H1 (cell line): ENCODE data around the gene TCEANC2. TPM values are rescaled to one million over a fixed set of nuclear protein-coding genes. Genes with fewer than 3 reads are reported as not detected.
A peak's percentile ranks its signal among the peaks of the same experiment; 100 is the strongest.

Experiments used
- CTCF ChIA-PET: fragments of 300-600 bp; sonication (Branson Sonifier 250); formaldehyde crosslinking; loops from one replicate; lab custom pipeline; 2021; ENCODE audit not compliant: partially characterized antibody; lab: Charles Lee
- POLR2A ChIA-PET: fragments of 300-600 bp; sonication (Branson Sonifier 250); formaldehyde crosslinking; loops from one replicate; lab custom pipeline; 2021; ENCODE audit warnings: inconsistent platforms; ENCODE audit not compliant: partially characterized antibody; lab: Charles Lee
- DNase-seq, 2 experiments: peaks; one replicate each; pipeline versions ENCODE4 v3.0.0 to v3.0.0-alpha.2; 2010 to 2022; ENCODE audit warnings: low spot score in 2 of 2, low read depth in 1 of 2, mixed read lengths in 1 of 2
- FAIRE-seq: peaks from 2 replicates; lab custom pipeline; 2011; peaks lifted over from hg19 to GRCh38; lab: Jason Lieb, UNC
- H2AFZ ChIP-seq: 2 replicates; pipeline ENCODE4 v1.8.1; 2012; ENCODE audit warnings: low read length, inconsistent platforms
- H2AK5ac ChIP-seq: 2 replicates; pipeline ENCODE4 v1.6.1; 2013; ENCODE audit warnings: low read depth, low read length
- H2BK120ac ChIP-seq: replicated peaks from 2 replicates; pipeline ENCODE3; 2013; ENCODE audit warnings: low read depth, low read length, inconsistent platforms
- H2BK12ac ChIP-seq: 2 replicates; pipeline ENCODE4 v1.6.1; 2013; ENCODE audit warnings: low read depth, low read length
- H2BK15ac ChIP-seq: 2 replicates; pipeline ENCODE4 v1.6.1; 2013; ENCODE audit warnings: low read length
- H2BK20ac ChIP-seq: 2 replicates; pipeline ENCODE4 v1.6.1; 2013; ENCODE audit warnings: low read length
- H2BK5ac ChIP-seq: 2 replicates; pipeline ENCODE4 v1.6.1; 2013; ENCODE audit warnings: low read depth, low read length
- H3K14ac ChIP-seq: 2 replicates; pipeline ENCODE4 v1.6.1; 2013; ENCODE audit warnings: inconsistent platforms; ENCODE audit not compliant: insufficient read length
- H3K18ac ChIP-seq: 2 replicates; pipeline ENCODE4 v1.6.1; 2013; ENCODE audit warnings: low read length; ENCODE audit errors: extremely low read depth
- H3K23ac ChIP-seq: 2 replicates; pipeline ENCODE4 v1.6.1; 2013; ENCODE audit warnings: inconsistent platforms; ENCODE audit not compliant: insufficient read length
- H3K23me2 ChIP-seq: 2 replicates; pipeline ENCODE4 v1.6.1; 2013; ENCODE audit warnings: low read depth, low read length
- H3K27ac ChIP-seq: 2 replicates; pipeline ENCODE4 v1.6.1; 2011; ENCODE audit warnings: low read depth, low read length, inconsistent platforms
- H3K27me3 ChIP-seq, 4 experiments: replicated peaks in 1 of 4; 1 replicate in 1 of 4; 2 replicates in 3 of 4; pipeline versions ENCODE4 v1.6.1 to v1.8.1; 2011 to 2013; ENCODE audit warnings: low read length in 3 of 4, mild to moderate bottlenecking in 3 of 4, inconsistent platforms in 2 of 4, mixed read lengths in 2 of 4, moderate library complexity in 1 of 4; ENCODE audit not compliant: control insufficient read depth in 3 of 4, insufficient read depth in 3 of 4; ENCODE audit errors: extremely low read depth in 1 of 4
- H3K36me3 ChIP-seq, 4 experiments: 2 replicates each; pipeline versions ENCODE4 v1.6.1 to v1.8.1; 2011 to 2013; ENCODE audit warnings: mild to moderate bottlenecking in 4 of 4, low read length in 3 of 4, moderate library complexity in 2 of 4, control low read depth in 1 of 4, inconsistent platforms in 1 of 4; ENCODE audit not compliant: insufficient read depth in 4 of 4, control insufficient read depth in 2 of 4
- H3K4ac ChIP-seq: replicated peaks from 2 replicates; pipeline ENCODE3; 2013; ENCODE audit warnings: low read length, low read depth, mixed read lengths, inconsistent platforms; ENCODE audit not compliant: insufficient read length
- H3K4me1 ChIP-seq, 4 experiments: replicated peaks in 1 of 4; 1 replicate in 1 of 4; 2 replicates in 3 of 4; pipeline versions ENCODE4 v1.6.1 to v1.8.1; 2011 to 2013; ENCODE audit warnings: low read length in 3 of 4, inconsistent platforms in 2 of 4, mixed read lengths in 1 of 4; ENCODE audit not compliant: insufficient read depth in 4 of 4, control insufficient read depth in 3 of 4
- H3K4me2 ChIP-seq, 2 experiments: 2 replicates each; pipeline versions ENCODE4 v1.6.1 to v1.8.1; 2011 to 2013; ENCODE audit warnings: low read depth in 2 of 2, low read length in 2 of 2, control low read depth in 1 of 2, inconsistent platforms in 1 of 2, mild to moderate bottlenecking in 1 of 2; ENCODE audit not compliant: insufficient read depth in 1 of 2
- H3K4me3 ChIP-seq, 4 experiments: fragments of 200-600, 300-600 bp in 1 of 4; sonication (generic), shearing (Covaris generic), sonication (Bioruptor Twin) in 1 of 4; 2 replicates each; pipeline versions ENCODE4 v1.5.1 to v1.8.1; 2011 to 2016; ENCODE audit warnings: low read length in 4 of 4, low read depth in 3 of 4, control low read depth in 2 of 4, inconsistent platforms in 2 of 4, mild to moderate bottlenecking in 2 of 4, mixed read lengths in 1 of 4, moderate library complexity in 1 of 4; ENCODE audit not compliant: insufficient read depth in 2 of 4; ENCODE audit errors: extremely low read depth in 1 of 4
- H3K56ac ChIP-seq: replicated peaks from 2 replicates; pipeline ENCODE3; 2013; ENCODE audit warnings: low read depth, mild to moderate bottlenecking, mixed read lengths, low read length, inconsistent platforms; ENCODE audit not compliant: insufficient read length
- H3K79me1 ChIP-seq: 2 replicates; pipeline ENCODE4 v1.6.1; 2013; ENCODE audit warnings: low read depth, low read length, control low read depth
- H3K79me2 ChIP-seq, 2 experiments: 2 replicates each; pipeline versions ENCODE4 v1.6.1 to v1.8.1; 2012 to 2013; ENCODE audit warnings: low read length in 2 of 2, mild to moderate bottlenecking in 2 of 2, inconsistent platforms in 1 of 2; ENCODE audit not compliant: insufficient read depth in 2 of 2, control insufficient read depth in 1 of 2
- H3K9ac ChIP-seq, 4 experiments: replicated peaks in 1 of 4; 1 replicate in 1 of 4; 2 replicates in 3 of 4; pipeline versions ENCODE4 v1.6.1 to v1.8.1; 2011 to 2013; ENCODE audit warnings: low read depth in 3 of 4, low read length in 3 of 4, control low read depth in 2 of 4, mild to moderate bottlenecking in 2 of 4, moderate library complexity in 2 of 4, inconsistent platforms in 1 of 4; ENCODE audit errors: extremely low read depth in 1 of 4
- H3K9me3 ChIP-seq, 2 experiments: 2 replicates each; pipeline versions ENCODE4 v1.6.1 to v1.8.1; 2012 to 2013; ENCODE audit warnings: mild to moderate bottlenecking in 2 of 2, moderate library complexity in 2 of 2, control low read depth in 1 of 2, inconsistent platforms in 1 of 2, low read depth in 1 of 2, low read length in 1 of 2, mixed read lengths in 1 of 2; ENCODE audit not compliant: insufficient read depth in 2 of 2
- H4K20me1 ChIP-seq, 2 experiments: replicated peaks in 1 of 2; 2 replicates each; pipeline versions ENCODE3 to v1.8.1; 2011 to 2013; ENCODE audit warnings: inconsistent platforms in 2 of 2, low read length in 2 of 2, mild to moderate bottlenecking in 1 of 2; ENCODE audit not compliant: insufficient read depth in 2 of 2, control insufficient read depth in 1 of 2
- H4K5ac ChIP-seq: 2 replicates; pipeline ENCODE4 v1.6.1; 2013; ENCODE audit warnings: low read length, low read depth, mixed read lengths, inconsistent platforms; ENCODE audit not compliant: insufficient read length
- H4K8ac ChIP-seq: 2 replicates; pipeline ENCODE4 v1.8.0; 2013; ENCODE audit warnings: mild to moderate bottlenecking, moderate library complexity, low read length, inconsistent platforms; ENCODE audit not compliant: insufficient read depth; ENCODE audit errors: extremely low read depth
- H4K91ac ChIP-seq: replicated peaks from 2 replicates; pipeline ENCODE3; 2013; ENCODE audit warnings: low read length, mixed read lengths, inconsistent platforms; ENCODE audit not compliant: insufficient read length
- CBX5 ChIP-seq: fragments of 300-800, 300-1000 bp; sonication (generic); IDR thresholded peaks from 2 replicates; pipeline ENCODE4 v1.7.1; 2016; ENCODE audit warnings: antibody characterized with exemption, low read length, low read depth
- CREB1 ChIP-seq: IDR thresholded peaks from 2 replicates; pipeline ENCODE4 v1.6.1; 2012; ENCODE audit warnings: inconsistent platforms
- GABPA ChIP-seq: IDR thresholded peaks from 2 replicates; pipeline ENCODE4 v1.6.1; 2011; ENCODE audit warnings: mild to moderate bottlenecking, low read length, moderate library complexity, borderline replicate concordance; ENCODE audit not compliant: insufficient read depth
- POU5F1 ChIP-seq: IDR thresholded peaks from 2 replicates; pipeline ENCODE4 v1.6.1; 2011; ENCODE audit warnings: low read depth, mild to moderate bottlenecking, low read length, moderate library complexity
- TEAD4 ChIP-seq: IDR thresholded peaks from 2 replicates; pipeline ENCODE4 v1.6.1; 2012; ENCODE audit warnings: low read depth, low read length, inconsistent platforms, mixed read lengths
- WGBS, 2 experiments: shearing (Covaris generic) in 1 of 2; methylation state at CpG; one replicate each; pipeline versions ENCODE4 v1.1.6 to v1.1.7; 2013 to 2015; ENCODE audit warnings: low lambda C conversion rate in 2 of 2, mixed read lengths in 2 of 2, inconsistent platforms in 1 of 2, low coverage in 1 of 2, missing lambda C conversion rate in 1 of 2; ENCODE audit not compliant: insufficient replicate concordance in 2 of 2, insufficient coverage in 1 of 2, insufficient read length in 1 of 2; ENCODE audit errors: extremely low coverage in 1 of 2, missing lambda C conversion rate in 1 of 2; 5-methylcytosine and 5-hydroxymethylcytosine counted together
- polyA plus RNA-seq, 7 experiments: library from polyadenylated mRNA; depleted of rRNA in 3 of 7; stranded (reverse) in 5 of 7; unstranded in 2 of 7; fragments of >200 nt in 5 of 7; fragments of 200-250 nt in 2 of 7; gene quantifications; 1 replicate in 5 of 7; 2 replicates in 1 of 7; 4 replicates in 1 of 7; pipeline versions ENCODE4 v1.2.1 to v1.2.3, GENCODE V29; 2011 to 2013; ENCODE audit warnings: missing spikeins in 2 of 7, mixed read lengths in 2 of 7
- total RNA-seq: library from RNA; stranded (reverse); fragmentation: NEBNext Ultra II Directional; extraction: Animal tissue kit (Norgen Biotek cat#: 25700); gene quantifications from 2 replicates; pipeline ENCODE4 v1.2.1, GENCODE V29; 2021

The TCEANC2 gene
- total and polyA plus RNA-seq, 2 of the 8 experiments (the other 6 are each of a cell fraction or from before 2014, with no cell fraction given) = 4.2 to 8.2 TPM

DNA sequence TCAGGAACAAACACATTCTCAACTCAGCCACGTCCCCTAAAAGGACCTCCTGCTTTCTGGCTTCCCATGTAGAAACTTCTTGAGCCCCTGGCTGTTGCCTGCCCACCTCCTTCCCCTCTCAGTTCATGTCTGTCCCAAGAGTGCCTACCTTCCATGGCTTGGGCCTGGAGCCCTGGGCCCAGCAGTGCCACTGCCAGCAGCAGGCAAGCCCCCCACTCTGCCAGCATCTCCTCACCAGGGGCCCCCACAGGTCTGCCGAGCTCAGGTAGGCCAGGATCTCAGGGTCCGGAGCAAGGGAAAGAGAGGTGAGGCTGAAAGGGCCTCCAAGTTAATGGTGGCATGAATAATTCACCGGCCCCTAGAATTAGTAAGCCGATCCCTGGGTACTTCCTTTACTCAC is 99.3 kb downstream of the TCEANC2 start, which contains the start of gene CDCP2:
Gene CDCP2 (minus strand): TSS at position 305 of the 400 bp plus-strand sequence. CDS start 78 bp downstream, at position 227.
- Histone ChIP-seq H3K4me1 (no peaks in the 10 kb centered on the region; a peak in 2 of 7 replicates), H3K36me3 (no peaks in the 10 kb centered on the region), H3K79me2 (no peaks in the 10 kb centered on the region), H3K9ac (no peak within 1 kb of the TSS), H3K4me3 (no peak within 1 kb of the TSS), H2BK5ac (no peak within 1 kb of the TSS), H2AK5ac (no peak within 1 kb of the TSS), H3K23ac (no peak within 1 kb of the TSS), H2BK15ac (no peak within 1 kb of the TSS), H3K14ac (no peak within 1 kb of the TSS), H3K9me3 (no peaks in the 10 kb centered on the region), H3K79me1 (no peaks in the 10 kb centered on the region; the same call in 1 of the 2 replicates), H2BK12ac (no peak within 1 kb of the TSS), H3K27me3 (no peaks in the 10 kb centered on the region), H2AFZ (0 out of 2 replicates have a peak within 1 kb of the TSS, but pooled peaks have one; percentile 15), H2BK20ac (no peak within 1 kb of the TSS), H3K4ac (no peak within 1 kb of the TSS), H4K20me1 (no peaks in the 10 kb centered on the region), H3K56ac (no peak within 1 kb of the TSS), H3K4me2 (no peak within 1 kb of the TSS; a peak in 1 of 4 replicates), H4K5ac (no peak within 1 kb of the TSS), H4K91ac (no peak within 1 kb of the TSS), H2BK120ac (no peak within 1 kb of the TSS), H3K18ac (no peak within 1 kb of the TSS), H3K23me2 (no peaks in the 10 kb centered on the region; the same call in 1 of the 2 replicates), H4K8ac (no peak within 1 kb of the TSS), H3K27ac (no peak within 1 kb of the TSS)
- ChIA-PET CTCF (interaction anchor here (1.2 to 2.8 kb wide), 7 partner anchors 10 to 29 kb away, joined by 3 to 16 read pairs (median 4); no protein-coding TSS in a partner anchor), POLR2A (interaction anchor here (0.6 to 1.2 kb wide), 2 partner anchors 12 to 15 kb away, joined by 3 to 4 read pairs; no protein-coding TSS in a partner anchor)
- FAIRE-seq (no peak), DNase-seq (no peak)
- TF ChIP-seq CREB1 (no peak), CBX5 (no peak), POU5F1 (no peak), GABPA (no peak), TEAD4 (no peak)
- 81% methylated on average over 5 of the region's 5 CpGs; no CpG with 5 or more reads in 1 of the 2 experiments for WGBS, 2 experiments
